HG03139 (cell line): ENCODE measurements around the gene SHLD2.
"Not testable (repeated sequence)": the region's sequence is repeated elsewhere in the genome, so short reads cannot be mapped to it uniquely, and the experiment has no call there.

Experiments
- ATAC-seq: cut with Tn5 transposase; IDR thresholded peaks from one replicate; pipeline ENCODE4 v1.9.1; 2021; ENCODE audit not compliant: unreplicated experiment

The SHLD2 gene

DNA sequence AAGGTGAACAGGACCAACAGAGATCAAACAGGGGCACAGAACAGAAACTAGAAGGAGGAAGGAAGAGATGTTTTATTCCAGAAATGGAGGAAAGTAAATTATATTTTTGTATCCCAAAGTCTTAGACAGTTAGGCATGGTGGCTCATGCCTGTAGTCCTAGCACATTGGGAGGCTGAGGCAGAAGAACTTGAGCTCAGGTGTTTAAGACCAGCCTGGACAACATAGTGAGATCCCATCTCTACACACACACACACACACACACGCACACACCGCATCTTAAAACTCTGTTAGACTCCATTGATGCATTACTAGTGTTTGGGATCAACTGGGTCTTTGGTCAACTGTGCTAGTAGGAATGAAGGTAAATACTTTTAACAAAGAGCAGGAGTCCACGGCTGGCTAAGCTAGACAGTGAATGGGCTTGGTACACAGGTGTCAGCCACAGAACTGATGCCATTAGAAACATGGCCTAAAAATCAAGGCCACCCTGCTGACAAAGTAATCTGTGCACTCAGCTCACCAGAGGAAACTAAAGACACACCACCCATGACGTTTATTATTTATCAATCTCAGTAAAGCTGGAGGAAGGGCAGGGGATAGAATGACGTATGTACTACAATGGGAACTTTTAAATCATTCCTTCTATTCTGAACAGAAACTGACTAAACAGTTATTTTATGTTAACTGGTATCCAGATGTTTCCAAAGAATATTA is 11.3 kb upstream of the SHLD2 start:
- ATAC-seq: not testable (repeated sequence)

DNA sequence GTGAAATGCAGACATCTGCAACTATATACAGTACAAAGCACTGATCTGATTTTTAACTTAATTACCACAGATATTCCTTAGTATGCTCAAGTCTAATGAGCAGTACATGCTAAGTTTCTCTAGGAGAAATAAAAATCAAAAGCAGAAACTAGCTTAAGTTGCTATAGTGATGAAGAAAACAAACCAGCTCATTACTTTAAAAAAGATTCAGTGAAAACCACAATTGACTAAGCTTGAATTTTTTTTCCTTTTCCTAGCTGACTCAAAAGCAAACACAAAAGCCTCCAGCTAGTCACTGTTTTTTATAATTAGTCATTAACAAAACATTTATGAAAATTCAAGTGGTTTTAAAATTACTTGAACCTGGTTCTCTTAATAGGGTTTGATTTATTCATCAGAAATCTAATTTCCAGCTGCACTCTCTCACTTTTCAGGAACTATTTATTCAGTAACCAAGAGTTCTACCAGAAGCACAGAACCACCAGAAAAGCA is 10.7 kb upstream of the SHLD2 start:
- ATAC-seq: not testable (repeated sequence)

DNA sequence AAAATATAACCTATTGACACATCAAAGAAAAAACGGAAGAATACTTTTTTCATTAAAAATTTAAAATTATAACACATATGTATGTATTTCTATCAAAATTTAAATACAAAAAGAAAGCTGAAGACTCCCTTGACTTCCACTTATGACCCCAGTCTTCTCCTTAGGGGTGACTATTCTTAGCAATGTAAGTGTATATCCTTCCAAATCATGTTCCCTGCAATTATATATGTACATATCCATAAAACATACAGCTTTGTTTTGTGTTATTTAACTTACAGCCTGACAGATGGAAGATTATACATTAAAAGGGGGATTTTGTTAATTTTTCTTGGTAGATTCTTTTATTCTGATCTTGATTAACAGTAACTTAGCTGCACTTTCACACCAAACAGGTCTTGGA is 9.5 kb upstream of the SHLD2 start:
- ATAC-seq: no peak

DNA sequence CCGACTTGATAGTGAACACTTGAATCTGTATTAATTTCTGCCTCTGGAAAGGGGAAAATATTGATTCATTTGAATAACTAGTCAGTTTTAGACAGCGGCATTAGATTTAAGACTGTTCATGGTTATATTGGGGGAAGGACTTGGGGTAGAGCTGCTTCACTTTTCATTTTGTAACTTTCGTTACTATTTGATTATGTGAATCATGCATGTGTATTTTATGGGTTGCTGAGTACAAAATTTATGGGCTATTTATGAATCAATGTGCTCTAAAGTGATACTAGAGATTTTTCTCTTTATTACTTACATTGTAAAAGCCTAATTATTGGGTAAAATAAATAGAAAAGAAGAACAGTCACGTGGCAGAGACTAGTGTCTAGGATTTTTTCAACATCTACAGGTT is 5.3 kb upstream of the SHLD2 start:
- no peak for ATAC-seq

DNA sequence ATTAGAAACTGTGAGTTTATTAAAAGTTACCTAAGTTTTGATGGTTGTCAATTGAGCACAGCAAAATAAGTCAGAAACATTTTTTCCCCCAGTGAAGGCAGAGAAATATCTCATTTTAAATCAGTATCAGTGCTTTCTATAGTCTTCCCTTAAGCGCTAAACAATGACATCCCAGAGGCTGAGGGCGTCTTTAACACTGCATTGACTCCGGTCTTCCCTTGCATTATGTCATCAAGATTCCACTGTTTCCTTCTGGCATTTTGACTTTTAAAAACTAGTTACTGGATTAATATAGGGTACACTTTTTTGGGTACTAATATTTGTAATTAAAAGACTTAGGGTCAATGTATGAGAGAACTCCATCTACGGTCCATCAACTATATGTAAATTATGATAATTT is 4.2 kb upstream of the SHLD2 start:
- ATAC-seq: no peak

DNA sequence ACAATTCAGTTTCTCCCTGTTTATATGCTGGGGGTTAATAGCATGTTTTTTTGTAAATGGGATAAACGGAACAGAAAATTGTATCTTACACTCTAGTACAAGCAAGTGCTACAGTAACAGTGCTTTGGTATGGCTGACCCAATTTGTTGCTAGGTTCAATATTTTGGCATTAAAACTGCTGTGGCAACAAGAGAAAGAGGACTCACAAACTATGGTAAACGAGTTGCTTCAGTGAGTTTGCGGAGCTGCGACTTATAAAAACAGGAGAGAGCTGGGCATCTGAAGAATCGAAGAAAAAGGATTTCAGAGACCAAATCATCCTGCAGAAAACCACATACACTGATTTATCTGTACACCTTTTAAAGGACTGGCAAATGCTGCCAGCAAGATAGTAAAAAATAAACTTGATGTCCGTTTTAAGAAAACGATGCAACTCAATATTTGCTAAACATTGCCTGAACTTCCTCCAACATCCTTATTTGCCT is 2.6 kb upstream of the SHLD2 start:
- ATAC-seq: no peak

DNA sequence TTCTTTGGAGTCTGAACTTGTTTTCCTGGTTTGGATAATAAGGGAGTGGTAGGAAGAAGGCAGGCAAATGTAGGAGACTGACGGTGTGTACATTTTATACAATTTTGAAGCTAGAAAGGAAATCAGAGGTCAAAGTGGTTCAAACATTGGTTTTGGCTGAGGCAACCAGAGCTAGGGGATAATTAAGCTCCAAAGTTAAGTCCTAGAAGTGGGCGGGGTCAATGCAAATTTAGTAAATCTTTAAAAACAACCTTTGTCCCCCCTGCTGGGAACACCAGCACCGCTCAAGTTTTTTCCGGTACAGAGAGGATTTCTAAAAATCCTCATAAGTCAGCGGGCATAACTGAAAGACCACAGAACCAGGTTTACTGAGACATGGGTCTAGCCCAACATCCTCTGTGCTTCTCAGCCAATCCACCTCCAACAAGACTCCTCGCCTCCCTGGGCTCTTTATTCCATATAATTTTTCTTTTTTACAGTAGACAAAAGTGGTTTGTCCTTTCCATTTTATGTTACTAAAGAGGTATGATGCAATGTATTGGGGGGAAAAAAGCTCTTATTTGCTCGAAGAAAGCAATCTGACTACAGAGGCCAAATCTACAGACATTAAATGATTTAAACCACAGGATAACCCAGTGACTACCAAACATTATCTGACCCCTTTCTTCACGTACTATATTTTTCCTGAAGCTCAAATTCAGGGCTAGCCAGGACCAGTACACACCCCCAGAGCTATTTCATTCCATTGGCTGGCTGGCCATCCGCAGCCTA is 2.0 kb upstream of the SHLD2 start:
- no peak for ATAC-seq

DNA sequence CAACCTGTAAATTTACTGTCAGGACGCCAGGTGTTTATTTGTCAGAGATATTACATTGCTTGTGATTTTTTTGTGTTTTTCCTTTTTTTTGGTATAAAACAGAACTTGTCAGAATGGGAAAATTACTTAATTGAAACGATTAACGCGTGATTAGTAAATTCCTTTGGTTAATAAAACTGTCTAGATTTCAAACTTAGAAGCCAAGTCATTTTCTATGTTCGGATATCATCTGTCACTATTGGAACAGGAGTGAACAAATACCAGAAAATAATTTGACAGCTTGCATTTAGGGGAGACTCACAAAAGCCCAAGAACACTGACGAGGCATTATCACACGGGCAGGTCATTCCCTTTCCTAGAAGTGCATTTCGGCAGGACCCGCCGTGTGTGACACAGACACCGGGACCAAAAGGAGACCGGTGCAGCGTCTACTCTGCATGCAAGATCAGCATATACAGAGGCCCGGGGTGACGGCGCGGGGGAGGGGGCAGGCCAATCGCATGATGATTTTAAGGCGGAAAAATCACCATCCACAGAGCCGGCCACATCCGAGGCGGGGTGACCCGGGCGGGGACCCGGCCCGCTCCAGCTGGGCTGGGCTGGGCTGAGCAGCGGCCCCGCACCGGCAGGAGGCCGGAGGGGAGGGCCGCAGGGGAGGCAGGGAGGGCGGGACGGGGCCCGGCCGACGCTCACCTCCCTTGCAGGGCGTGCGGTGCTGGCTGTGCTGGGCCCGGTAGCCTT is 1.2 kb upstream of the SHLD2 start:
- peak; percentile 28 for ATAC-seq

DNA sequence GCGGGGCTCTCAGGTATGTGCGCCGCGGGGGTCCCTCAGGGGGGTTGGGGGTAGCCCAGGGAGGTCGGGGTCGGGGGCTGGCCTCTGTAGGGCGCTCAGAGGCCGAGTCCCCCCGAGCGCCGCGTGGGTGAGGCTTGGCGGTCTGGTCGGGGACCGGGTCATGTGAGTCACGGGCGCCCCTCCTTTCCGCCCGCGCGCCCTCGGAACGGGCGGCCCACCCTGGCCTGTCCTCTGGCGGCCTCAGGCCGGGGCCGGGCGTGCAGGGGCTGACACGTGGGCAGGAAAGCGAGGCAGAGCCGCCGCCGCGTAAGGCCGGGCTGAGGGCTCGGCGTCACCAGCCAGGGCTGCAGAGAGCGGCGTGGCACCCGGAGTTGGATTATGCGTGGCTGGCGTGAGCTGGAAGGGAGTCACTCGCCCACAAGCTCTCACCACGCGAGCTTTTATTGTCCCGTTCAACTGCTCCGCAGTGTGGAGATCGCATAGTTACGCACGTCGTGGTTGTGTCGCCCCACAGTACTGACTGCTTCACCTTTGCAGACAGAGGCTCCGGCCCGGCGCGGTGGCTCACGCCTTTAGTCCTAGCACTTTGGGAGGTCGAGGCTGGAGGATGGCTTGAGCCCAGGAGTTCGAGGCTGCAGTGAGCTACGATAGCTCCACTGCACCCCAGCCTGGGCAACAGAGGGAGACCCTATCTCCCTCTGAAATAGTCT is 385 bp downstream of the SHLD2 start:
- ATAC-seq: peak; percentile 47

DNA sequence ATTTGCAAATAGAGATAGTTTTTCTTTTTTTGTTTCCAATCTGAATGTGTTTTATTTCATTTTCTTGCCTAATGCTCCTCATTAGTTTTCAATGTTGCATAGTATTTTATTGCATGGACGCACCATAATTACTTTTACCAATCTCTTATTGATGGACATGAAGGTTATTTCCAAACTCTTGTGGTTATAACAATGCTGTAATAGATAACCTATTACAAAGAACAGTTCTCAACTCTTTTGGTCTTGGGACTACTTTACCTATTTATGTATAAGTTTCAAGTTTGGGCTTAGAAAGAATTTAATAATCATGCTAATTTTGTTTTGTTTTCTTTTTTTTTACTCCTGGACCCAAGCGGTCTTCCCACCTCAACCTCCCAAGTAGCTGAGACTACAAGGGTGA is 7.0 kb downstream of the SHLD2 start:
- ATAC-seq: no peak

DNA sequence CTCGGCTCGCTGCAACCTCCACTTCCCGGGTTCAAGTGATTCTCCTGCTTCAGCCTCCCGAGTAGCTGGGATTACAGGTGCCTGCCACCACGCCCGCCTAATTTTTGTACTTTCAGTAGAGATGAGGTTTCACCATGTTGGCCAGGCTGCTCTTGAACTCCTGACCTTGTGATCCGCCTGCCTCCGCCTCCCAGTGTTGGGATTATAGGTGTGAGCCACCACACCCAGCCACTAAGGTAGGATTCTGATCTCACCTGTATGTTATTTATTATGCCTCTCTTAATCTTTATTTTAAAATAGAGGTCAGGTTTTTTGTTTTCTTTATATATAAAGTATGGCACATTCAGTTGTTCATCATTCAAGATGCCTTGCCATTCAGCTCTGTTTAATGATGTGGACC is 9.7 kb downstream of the SHLD2 start:
- ATAC-seq: not testable (repeated sequence)

DNA sequence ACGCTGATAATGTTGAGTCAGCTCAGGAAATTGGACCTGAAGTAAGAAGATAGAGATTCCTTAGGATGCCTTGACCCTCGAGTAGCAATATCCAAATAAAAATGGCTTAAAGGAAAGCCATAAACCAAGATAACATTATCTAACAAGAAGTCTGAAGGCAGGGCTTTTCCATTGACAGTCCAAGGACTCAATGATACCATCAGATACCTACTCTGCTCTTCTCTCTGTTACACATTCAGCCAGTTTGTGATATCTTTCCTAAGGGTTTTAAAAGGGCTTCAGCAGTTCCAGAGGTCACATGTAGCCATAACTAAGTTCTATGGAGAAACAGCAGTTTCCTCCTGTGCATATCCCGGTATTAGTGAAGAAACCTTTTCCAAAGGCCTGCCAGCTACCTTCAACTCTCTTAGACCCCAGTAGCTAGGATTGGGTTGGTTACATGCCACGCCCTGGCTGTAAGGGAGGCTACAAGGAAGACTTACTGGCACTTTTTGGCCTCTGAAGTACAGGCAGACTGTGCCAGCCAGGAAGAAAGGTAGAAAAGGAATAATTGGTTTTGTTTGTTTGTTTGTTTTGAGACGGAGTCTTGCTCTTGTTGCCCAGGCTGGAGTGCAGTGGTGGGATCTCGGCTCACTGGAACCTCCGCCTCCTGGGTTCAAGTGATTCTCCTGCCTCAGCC is 10.6 kb downstream of the SHLD2 start:
- ATAC-seq: no peak

DNA sequence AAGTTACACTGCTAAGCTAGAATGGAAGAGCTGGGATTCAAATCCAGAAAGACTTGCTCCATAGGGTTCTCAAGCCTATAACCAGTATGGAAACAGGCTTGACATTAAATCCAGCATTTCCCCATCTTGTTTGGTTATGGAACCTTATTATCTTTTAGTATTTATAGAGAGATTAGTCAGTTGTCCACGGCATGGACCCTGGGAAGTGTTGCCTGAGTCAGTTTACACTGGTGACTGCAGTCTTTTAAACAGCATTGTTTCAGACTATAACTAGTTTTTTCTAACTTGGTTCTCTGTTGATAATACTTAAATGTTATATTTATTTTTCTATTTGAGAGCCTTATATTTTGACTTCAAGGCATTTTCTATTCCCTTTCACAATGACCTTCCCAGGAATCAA is 23.1 kb downstream of the SHLD2 start:
- ATAC-seq: not testable (repeated sequence)

DNA sequence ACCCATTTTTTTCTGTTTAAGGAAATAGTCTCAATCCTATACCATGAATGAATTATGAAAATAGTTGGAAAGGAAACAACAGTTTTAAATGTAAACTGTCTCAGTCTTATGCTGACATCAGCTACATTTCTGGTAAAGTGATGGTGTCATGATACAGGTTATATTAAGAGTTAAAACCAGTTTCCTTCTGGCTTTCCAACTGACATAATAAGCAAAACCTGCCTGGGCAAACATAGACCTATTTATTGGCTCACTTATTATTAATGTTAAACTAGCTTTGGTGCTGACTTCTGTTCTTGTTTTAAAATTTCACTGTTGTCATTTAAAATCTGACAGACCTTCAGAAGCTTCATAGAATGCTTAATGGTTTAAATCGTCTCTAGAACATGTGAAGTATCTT is 24.0 kb downstream of the SHLD2 start:
- ATAC-seq: not testable (repeated sequence)

DNA sequence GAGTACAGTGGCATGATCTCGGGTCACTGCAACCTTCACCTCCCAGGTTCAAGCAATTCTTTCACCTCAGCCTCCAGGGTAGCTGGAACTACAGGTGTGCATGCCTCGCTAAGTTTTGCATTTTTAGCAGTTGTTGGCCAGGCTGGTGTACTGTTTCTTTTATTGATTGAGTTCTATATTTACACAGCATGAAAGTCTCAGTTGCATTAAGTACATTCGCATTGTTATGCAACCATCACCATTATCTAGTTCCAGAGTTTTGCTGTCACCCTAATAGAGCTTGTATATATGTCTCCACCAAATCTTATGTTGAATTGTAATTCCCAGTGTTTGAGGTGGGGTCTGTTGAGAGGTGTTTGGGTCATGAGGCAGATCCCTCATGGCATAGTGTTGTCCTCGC is 28.3 kb downstream of the SHLD2 start:
- not testable (repeated sequence) for ATAC-seq

DNA sequence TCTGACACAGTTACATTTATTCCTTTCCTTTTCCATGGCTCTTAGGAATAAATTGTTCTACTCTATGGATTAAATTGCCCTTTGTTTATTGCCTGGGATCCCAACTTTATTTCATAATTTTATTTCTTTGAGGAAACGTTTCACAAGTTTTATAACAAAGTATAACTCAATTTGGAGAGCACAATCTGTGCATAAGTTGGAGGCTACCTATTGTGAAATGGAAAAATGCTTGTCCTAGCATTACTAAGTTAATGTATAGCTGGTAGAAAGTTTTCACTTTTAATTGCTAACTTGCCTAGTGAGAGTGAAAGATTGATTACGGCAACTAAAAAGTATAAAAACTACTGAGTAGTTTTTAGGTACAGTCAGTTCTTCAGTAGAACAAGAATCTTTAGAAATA is 32.0 kb downstream of the SHLD2 start:
- ATAC-seq: not testable (repeated sequence)

DNA sequence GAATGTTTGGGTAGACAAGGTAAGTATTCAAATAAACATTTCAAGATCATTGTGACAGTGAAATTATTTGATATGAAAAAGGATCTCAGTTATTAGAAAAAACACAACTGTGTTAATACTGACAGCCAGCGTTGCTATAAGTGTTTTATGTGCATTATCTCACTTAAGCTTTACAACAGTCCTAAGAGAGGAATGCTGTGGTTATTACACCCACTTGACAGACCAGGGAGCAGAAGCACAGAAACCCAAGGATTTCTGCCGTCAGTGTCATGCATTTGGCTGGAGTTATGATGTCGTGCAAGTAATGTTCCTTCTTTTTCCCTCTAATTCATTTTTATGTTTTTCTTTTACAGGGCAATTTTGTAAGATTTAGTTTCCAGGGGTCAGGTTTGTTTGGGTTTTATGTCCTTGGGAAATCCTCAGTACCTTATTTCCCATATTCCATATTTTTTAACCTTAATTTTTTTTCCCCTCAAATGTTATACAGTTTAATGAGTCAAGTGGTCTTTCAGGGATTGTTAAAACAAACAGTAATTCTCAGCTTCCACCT is 32.7 kb downstream of the SHLD2 start:
- not testable (repeated sequence) for ATAC-seq

DNA sequence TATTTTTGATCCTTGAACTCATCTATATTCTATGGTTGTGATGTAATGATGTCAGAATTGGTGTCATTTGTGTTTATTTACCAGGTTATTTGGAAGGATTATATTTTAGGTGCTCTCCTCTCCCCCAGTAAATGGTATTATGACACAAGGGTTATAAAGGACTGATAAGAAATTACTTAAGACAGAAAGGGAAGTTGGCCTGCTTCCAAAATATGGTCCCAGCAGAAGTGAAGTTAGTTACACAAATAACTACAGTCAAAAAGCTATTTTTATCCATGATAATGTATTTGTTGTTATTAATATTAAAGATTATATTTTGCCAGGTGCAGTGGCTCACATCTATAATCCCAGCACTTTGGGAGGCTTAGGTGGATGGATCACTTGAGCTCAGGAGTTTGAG is 37.2 kb downstream of the SHLD2 start:
- not testable (repeated sequence) for ATAC-seq

DNA sequence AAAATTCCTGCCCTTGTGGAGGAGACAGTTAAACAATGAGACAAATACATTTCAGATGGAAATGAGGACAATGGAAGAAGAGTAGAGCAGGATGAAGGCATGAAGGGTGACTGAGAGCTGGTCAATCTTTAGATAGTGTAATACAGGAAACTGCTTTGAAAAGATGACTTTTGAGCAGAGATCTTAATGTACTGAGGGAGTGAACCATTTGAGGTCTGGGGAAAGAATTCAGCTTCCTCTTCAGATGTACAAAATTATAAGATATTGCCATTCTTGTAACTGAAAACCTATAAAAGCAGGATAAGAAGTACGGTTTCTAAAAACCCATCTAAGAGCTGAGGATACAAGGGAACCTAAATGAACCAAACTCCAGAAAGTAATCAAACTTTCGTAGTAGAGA is 38.9 kb downstream of the SHLD2 start:
- not testable (repeated sequence) for ATAC-seq

DNA sequence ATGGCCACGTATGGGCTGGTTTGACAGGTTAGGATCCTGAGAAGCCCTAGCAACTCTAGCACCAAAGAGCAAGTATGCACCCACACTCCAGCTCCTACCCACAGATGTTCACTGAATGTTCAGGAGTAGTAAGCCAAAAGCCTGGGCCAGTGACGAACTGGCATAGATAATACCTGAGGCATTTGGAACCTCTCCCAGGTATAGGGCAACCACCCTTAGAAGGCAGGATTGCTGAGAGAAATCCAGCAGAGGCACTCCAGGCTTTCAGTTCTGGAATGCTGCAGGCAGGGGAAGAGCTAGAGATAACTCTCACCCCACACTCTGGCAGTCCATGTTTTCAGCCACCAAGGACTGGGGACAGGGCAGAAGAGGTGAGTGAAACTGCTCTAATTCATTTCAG is 39.4 kb downstream of the SHLD2 start:
- not testable (repeated sequence) for ATAC-seq
